KMS-11 (cell line): Measurements from ENCODE around the gene MVK.

Source experiments
- H2AFZ ChIP-seq: fragments of 200-600 bp; sonication (generic); 2 replicates; pipeline ENCODE4 v1.6.1; 2016; ENCODE audit warnings: antibody characterized with exemption, mixed run types, low read depth
- H3K27ac ChIP-seq: fragments of 200-600 bp; sonication (generic); 2 replicates; pipeline ENCODE4 v1.6.1; 2016; ENCODE audit warnings: mild to moderate bottlenecking, mixed run types
- H3K27me3 ChIP-seq: fragments of 200-600 bp; sonication (generic); 2 replicates; pipeline ENCODE4 v1.6.1; 2017; ENCODE audit warnings: mild to moderate bottlenecking, low read depth, mixed run types, moderate library complexity; ENCODE audit not compliant: insufficient read depth
- H3K36me3 ChIP-seq: fragments of 200-600 bp; sonication (generic); 2 replicates; pipeline ENCODE4 v1.6.1; 2017; ENCODE audit warnings: mild to moderate bottlenecking, mixed run types; ENCODE audit not compliant: insufficient read depth
- H3K4me1 ChIP-seq: fragments of 200-600 bp; sonication (generic); 2 replicates; pipeline ENCODE4 v1.6.1; 2016; ENCODE audit warnings: mild to moderate bottlenecking, low read depth, mixed run types; ENCODE audit not compliant: poor library complexity, severe bottlenecking
- H3K4me2 ChIP-seq: fragments of 200-600 bp; sonication (generic); 2 replicates; pipeline ENCODE4 v1.7.0; 2016; ENCODE audit warnings: mild to moderate bottlenecking, mixed run types
- H3K4me3 ChIP-seq: fragments of 200-600 bp; sonication (generic); IDR thresholded peaks from 2 replicates; pipeline ENCODE4 v1.6.1; 2017; ENCODE audit warnings: low read depth, low read length, mixed read lengths; ENCODE audit not compliant: insufficient read depth
- H3K79me2 ChIP-seq: fragments of 200-600 bp; sonication (generic); 2 replicates; pipeline ENCODE4 v1.6.1; 2016; ENCODE audit warnings: low read depth, mixed run types; ENCODE audit not compliant: insufficient read depth
- H3K9ac ChIP-seq: fragments of 200-600 bp; sonication (generic); 2 replicates; pipeline ENCODE4 v1.6.1; 2016; ENCODE audit warnings: mild to moderate bottlenecking, mixed run types
- H4K20me1 ChIP-seq: fragments of 200-600 bp; sonication (generic); 2 replicates; pipeline ENCODE4 v1.6.1; 2016; ENCODE audit warnings: mild to moderate bottlenecking, mixed run types; ENCODE audit not compliant: insufficient read depth
- CTCF ChIP-seq: fragments of 200-600 bp; sonication (generic); conservative IDR thresholded peaks from 2 replicates; pipeline ENCODE4 v1.6.1; 2017; ENCODE audit warnings: low read depth, mild to moderate bottlenecking, antibody characterized with exemption, low read length, moderate library complexity, mixed read lengths

Gene MVK

GRCh38 chr12:109581334-109581691, 7.7 kb downstream of the MVK start:
- no peaks in the 10 kb centered on the region for H3K4me1 ChIP-seq
- no peaks in the 10 kb centered on the region for H3K27me3 ChIP-seq
- H3K36me3 ChIP-seq: no peaks in the 10 kb centered on the region
- no peaks in the 10 kb centered on the region for H4K20me1 ChIP-seq
- no peak overlapping the region for H3K9ac ChIP-seq
- no peak overlapping the region for H3K27ac ChIP-seq
- TF ChIP-seq CTCF: no peak
- H3K4me2 ChIP-seq: no peak overlapping the region
- H3K4me3 ChIP-seq: no peak overlapping the region
- H2AFZ ChIP-seq: no peak overlapping the region
- no peaks in the 10 kb centered on the region for H3K79me2 ChIP-seq

- Histone ChIP-seq H3K4me2 (no peak overlapping the region), H3K4me1 (no peaks in the 10 kb centered on the region), H3K9ac (no peak overlapping the region), H2AFZ (no peak overlapping the region), H3K79me2 (no peaks in the 10 kb centered on the region), H3K27me3 (no peaks in the 10 kb centered on the region), H3K36me3 (no peaks in the 10 kb centered on the region), H3K27ac (no peak overlapping the region), H3K4me3 (no peak overlapping the region), H4K20me1 (no peaks in the 10 kb centered on the region)
- TF ChIP-seq CTCF: no peak
These were observed 8.3 kb downstream of the MVK start for GRCh38 chr12:109581856-109582255.

GRCh38 chr12:109582636-109583035, 9.0 kb downstream of the MVK start:
- H3K27ac ChIP-seq: no peak overlapping the region
- no peak for TF ChIP-seq CTCF
- H3K4me1 ChIP-seq: no peaks in the 10 kb centered on the region
- H2AFZ ChIP-seq: no peak overlapping the region
- H3K9ac ChIP-seq: no peak overlapping the region
- H4K20me1 ChIP-seq: no peaks in the 10 kb centered on the region
- H3K27me3 ChIP-seq: no peaks in the 10 kb centered on the region
- H3K79me2 ChIP-seq: no peaks in the 10 kb centered on the region
- no peaks in the 10 kb centered on the region for H3K36me3 ChIP-seq
- no peak overlapping the region for H3K4me2 ChIP-seq
- no peak overlapping the region for H3K4me3 ChIP-seq

- Histone ChIP-seq H3K36me3 (no peaks in the 10 kb centered on the region), H3K4me1 (no peaks in the 10 kb centered on the region), H3K79me2 (no peaks in the 10 kb centered on the region), H3K27me3 (no peaks in the 10 kb centered on the region), H3K27ac (no peak overlapping the region), H3K9ac (no peak overlapping the region), H3K4me2 (no peak overlapping the region), H3K4me3 (no peak overlapping the region), H4K20me1 (no peaks in the 10 kb centered on the region), H2AFZ (no peak overlapping the region)
- TF ChIP-seq CTCF: no peak
These were observed 10.1 kb downstream of the MVK start for GRCh38 chr12:109583733-109584132.
